HG03342 (cell line): ENCODE data around the gene JPH4.
A peak's percentile ranks its signal among the peaks of the same experiment; 100 is the strongest.
"Not testable (repeated sequence)": the region's sequence is repeated elsewhere in the genome, so short reads cannot be mapped to it uniquely, and the experiment has no call there.

ENCODE experiments used
- ATAC-seq: cut with Tn5 transposase; IDR thresholded peaks from one replicate; pipeline ENCODE4 v1.9.1; 2021; ENCODE audit warnings: mild to moderate bottlenecking, moderate library complexity; ENCODE audit not compliant: unreplicated experiment

The JPH4 gene

DNA sequence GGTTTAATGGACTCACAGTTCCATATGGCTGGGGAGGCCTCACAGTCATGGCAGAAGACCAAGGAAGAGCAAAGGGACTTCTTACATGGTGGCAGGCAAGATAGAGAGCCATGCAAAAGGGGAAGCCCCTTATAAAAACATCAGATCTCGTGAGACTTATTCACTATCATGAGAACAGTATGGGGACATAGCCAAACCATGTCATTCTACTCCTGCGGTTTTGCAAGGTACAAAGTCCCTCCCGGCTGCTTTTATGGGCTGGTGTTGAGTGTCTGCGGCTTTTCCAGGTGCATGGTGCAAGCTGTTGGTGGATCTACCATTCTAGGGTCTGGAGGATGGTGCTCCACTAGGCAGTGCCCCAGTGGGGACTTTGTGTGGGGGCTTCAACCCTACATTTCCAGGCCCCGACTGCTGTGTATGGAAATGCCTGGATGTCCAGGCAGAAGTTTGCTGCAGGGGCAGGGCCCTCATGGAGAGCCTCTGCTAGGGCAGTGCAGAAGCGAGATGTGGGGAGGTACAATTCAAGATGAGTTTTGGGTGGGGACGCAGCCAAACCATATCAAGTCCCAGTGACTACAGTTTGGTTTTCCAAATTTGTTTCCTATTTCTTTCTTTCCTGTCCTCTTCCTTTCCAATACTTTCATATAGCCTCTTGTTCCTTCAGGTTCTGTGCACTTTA is 31.0 kb upstream of the JPH4 start:
- not testable (repeated sequence) for ATAC-seq

GRCh38 chr14:23609001-23609400 is 30.4 kb upstream of the JPH4 start:
- no peak for ATAC-seq

DNA sequence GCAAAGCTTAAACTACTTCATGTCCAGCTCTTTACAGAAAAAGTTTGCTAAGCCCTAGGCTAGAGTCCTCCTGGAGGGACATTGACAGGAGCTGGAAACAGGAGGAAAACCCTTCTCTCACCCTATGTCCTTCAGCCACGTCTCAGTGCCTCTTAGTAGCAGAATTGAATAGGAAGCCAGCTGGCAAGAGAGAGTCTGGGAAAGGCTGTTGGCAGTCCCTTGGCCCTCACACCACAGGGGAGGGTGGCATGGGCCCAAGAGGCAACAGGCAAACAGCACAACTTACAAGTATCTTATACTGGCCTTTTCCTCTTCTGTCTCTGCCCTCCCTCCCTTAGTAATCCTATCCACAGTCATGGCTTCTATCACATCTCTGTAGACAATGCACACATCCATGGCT is 29.9 kb upstream of the JPH4 start:
- no peak for ATAC-seq

DNA sequence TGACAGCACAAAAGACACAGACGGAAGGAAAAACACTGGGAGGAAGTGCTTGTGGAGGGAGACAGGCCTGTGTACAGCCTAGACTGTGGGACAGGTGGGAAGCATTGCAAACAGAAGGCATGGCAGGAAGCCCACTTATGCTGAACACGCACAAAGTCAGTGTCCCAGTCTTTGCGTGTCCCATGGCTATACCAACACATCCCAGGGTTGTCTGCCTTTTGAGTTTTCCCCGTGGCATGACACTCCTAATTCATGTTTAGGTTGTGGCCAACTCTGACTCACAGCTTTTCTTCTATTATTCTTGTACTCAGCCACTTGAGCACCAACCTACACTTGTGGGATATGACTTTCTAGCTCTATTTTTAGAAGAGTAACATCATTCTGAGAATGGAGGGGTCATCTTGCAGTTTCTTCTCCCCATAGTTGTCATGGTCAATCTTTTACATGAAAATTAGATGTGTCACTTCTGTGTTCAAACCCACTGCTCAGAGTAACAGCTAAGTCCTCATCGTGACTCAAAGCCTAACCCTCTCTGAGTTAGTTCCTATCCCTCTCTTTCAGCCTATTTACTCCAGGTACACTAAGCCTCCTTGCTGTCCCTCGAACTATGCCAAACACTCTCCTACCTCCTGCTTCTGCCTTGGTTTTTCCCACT is 27.5 kb upstream of the JPH4 start:
- ATAC-seq, result peak; percentile 76

DNA sequence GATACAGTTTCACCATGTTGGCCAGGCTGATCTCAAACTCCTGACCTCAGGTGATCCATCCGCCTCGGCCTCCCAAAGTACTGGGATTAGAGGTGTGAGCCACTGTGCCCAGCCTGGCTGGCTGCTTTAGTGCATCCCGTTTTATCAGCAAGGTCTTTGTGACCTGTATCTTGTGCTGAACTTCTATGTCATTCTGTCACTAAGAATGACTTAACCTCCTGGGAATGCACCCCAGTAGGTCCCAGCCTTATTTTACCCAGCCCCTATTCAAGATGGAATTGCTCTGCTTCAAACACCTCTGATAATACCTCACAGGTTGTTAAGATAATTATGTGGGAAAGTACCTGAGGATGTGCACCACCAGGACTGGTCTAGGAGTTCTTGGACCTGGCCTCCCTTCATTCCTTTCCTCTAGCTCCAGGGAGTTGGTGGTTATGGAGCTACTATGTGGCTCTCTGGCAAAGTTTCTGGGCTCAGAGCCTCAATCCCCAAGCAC is 26.1 kb upstream of the JPH4 start:
- no peak for ATAC-seq

GRCh38 chr14:23604148-23604547 is 25.6 kb upstream of the JPH4 start:
- ATAC-seq, result no peak

- no peak for ATAC-seq
These were observed 24.5 kb upstream of the JPH4 start for GRCh38 chr14:23603103-23603502.

DNA sequence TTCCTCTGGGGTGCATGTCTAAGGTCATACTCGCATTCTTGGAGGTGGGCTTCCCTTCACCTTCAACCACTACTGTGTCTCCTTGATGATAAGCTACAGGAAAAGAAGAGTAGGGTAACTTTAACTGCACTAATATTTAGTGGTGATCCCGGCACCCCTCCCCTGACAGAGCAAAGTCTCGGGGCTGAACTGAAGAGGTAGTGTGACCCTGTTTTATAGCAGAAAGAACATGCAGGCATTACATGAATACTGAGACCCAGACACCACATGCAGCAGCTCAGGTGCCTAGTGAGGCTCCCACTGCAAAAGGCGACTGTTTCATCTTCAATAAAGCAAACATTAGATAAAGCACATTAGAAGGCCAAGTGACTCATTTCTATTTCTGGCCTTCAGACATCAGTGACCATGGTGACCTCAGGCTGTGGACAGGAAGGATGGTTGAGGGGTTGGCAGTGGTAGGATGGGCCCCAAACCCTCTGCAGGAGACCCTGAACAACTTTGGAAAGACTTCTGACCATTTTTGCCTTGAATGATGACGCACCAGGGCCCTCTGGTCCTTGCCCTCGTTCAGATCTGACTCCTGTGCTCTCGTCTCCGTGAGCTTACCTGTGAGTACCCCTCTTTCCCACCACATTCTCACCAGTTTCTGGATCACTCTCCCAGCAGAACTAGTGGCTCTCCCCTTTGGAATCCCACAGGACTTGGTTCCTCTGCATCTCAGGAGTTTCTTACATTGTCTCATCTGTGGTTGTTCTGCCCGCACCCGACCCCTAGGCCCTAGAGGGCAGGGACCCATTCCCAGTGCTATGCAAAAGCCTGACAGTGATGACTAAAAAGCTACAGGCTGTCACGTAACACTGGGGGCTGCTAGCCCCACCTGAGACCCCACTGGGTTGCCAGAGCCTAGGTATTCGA is 23.8 kb upstream of the JPH4 start:
- no peak for ATAC-seq

DNA sequence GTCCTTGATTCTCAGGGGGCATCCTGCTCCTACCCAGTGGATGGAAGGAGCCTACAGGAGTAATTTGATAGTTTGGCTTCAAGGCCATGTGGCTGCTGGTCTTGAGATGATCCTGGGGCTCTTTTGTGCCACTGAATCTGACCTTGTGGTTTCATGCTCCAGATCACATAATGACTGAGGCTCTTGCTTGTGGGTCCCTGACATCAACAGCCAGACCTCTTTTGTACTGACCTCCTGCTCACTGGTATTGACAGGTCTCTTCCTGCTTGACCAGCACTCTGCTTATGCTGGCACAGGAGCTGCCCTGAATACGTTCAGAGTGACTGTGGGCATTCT is 23.2 kb upstream of the JPH4 start:
- ATAC-seq, result no peak

DNA sequence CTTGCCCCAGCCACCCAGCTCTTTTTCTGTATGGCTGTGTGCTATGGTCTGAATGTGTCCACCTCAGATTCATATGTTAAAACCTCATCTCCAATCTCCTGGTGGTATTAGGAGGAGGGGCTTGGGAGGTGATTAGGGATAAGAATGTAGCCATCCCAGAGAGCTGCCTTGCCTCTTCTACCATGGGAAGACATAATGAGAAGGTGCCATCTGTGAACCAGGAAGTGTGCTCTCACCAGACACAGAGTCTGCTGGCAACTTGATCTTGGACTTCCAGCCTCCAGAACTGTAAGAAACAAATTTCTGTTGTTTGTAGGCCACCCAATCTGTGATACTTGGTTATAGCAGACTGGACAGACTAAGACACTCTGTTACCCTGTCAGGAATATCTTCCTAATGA is 22.8 kb upstream of the JPH4 start:
- no peak for ATAC-seq

DNA sequence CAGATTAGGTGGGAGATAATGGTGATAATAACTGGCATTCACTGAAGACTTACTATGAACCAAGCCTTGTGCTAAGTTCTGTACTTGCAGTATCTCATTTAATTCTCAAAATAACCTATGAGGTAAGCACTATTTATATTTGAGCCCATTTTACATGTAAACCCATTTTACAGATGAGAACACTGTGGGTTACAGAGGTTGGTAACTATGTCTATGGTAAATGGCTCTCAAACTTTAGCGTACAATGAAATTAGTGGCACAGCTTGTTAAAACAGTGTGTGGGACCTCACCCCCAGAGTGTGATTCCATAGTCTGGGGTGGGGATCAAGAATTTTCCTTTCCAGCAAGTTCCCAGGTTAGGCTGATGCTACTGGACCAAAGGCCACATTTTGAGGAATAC is 22.2 kb upstream of the JPH4 start:
- no peak for ATAC-seq

- no peak for ATAC-seq
These were observed 21.7 kb upstream of the JPH4 start for GRCh38 chr14:23600322-23600707.

- not testable (repeated sequence) for ATAC-seq
These were observed 15.6 kb upstream of the JPH4 start for GRCh38 chr14:23594191-23594590.

DNA sequence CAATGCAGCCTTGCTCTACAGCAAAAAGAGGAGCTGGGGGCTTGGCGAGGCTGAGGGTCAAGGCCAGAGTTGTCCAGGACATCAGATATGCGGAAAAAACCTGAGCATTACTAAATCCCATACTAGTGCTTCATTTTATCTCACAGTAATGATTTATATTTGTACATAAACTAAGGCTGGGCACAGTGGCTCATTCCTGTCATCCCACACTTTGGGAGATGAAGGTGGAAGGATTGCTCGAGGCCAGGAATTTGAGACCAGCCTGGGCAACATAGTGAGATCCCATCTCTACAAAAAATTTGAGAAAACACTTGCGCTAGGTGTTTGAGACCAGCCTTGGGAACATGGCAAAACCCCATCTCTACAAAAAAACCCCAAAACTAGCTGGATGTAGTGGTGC is 11.6 kb upstream of the JPH4 start:
- ATAC-seq, result no peak

DNA sequence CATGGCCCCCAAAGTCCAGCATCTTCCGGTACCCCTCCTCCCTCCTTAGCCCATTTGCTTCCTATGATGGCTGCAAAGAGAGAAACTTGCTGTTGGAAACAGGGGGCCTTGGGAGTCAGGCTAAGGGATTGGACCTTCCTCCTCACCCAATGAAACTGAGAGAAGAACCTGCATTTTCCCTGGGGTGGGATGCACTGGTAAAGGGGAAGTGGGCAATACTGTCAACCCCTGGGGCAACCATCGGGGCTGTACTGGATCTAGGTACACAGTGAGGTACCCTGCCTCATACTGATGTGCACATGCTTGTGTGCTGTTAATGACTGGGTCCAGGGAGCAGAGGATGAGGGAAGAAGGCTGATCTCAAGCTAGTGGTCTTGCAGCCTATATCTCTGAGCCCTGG is 11.0 kb upstream of the JPH4 start:
- peak; percentile 5 for ATAC-seq

DNA sequence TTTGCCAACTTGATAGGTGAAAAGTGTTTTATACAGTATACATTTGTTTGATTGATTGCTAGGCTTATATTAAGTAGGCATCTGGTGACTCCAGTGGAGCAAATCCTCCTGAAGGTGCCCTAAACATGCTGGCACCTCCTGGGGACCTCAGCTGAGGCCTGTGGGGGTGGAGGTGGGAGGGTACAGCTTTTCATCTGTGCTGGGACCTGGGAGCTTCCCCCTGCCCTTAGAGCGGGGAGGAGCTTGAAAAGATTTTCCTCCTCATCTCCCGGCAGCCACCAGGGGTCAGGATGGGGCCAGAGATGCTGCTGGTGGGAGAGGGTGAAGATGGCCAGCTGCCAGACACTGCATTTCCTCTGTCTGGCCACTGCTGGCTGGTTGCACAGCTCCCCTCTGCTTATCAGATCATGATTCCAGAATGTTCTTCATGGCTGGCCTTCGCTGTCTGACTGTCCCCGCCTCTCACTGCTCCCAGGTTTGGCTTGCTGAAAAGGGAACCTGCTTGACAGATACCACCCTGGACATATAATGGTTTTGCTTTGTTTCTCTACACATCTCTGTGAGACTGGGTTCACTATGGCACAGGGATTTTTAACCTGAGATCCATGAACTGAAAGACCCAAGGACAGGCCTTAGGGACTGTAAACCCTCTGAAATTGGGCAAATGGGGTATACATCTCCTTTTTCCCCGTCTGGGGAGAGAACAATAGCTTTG is 10.5 kb upstream of the JPH4 start:
- ATAC-seq, result peak; percentile 96

GRCh38 chr14:23584527-23585203 is 6.1 kb upstream of the JPH4 start:
- ATAC-seq, result not testable (repeated sequence)

- ATAC-seq, result not testable (repeated sequence)
These were observed 5.4 kb upstream of the JPH4 start for GRCh38 chr14:23583761-23584526.

GRCh38 chr14:23582906-23583760 is 4.5 kb upstream of the JPH4 start:
- no peak for ATAC-seq
